Colonic mucosa (tissue), 4 donors: ENCODE measurements around the gene SLC22A13. TPM values are rescaled to one million over a fixed set of nuclear protein-coding genes. Genes with fewer than 3 reads are reported as not detected.

Experiments used
- DNase-seq: peaks from one replicate; pipeline ENCODE4 v3.0.0-alpha.2; 2020
- H3K27ac ChIP-seq: fragments of 200-600 bp; one replicate; pipeline ENCODE4 v1.8.0; 2021
- H3K27me3 ChIP-seq: fragments of 200-600 bp; one replicate; pipeline ENCODE4 v1.8.0; 2021
- H3K36me3 ChIP-seq: fragments of 200-600 bp; one replicate; pipeline ENCODE4 v1.8.0; 2021
- H3K4me1 ChIP-seq: fragments of 200-600 bp; one replicate; pipeline ENCODE4 v1.8.0; 2021; ENCODE audit warnings: mild to moderate bottlenecking
- H3K4me3 ChIP-seq: fragments of 200-600 bp; one replicate; pipeline ENCODE4 v1.8.0; 2021
- H3K9ac ChIP-seq, 2 donors: one replicate each; pipeline ENCODE4 v1.7.0; 2013; ENCODE audit warnings: control low read depth in 2 of 2, low read depth in 2 of 2, low read length in 2 of 2
- H3K9me3 ChIP-seq: fragments of 200-600 bp; one replicate; pipeline ENCODE4 v1.8.0; 2021
- CTCF ChIP-seq: fragments of 200-600 bp; IDR thresholded peaks from one replicate; pipeline ENCODE4 v1.8.0; 2022; ENCODE audit warnings: antibody characterized with exemption, mild to moderate bottlenecking
- intact Hi-C: fragments of 100-400 bp; cut with DNase I; formaldehyde crosslinking; loops from one replicate; pipeline ENCODE4 v1.14.1; 2022
- total RNA-seq, 2 donors: library from RNA; stranded (reverse); fragmentation: NEBNext Ultra II Directional in 1 of 2; extraction: Animal tissue kit (Norgen Biotek cat#: 25700) in 1 of 2; gene quantifications; one replicate each; pipeline ENCODE4 v1.2.1, GENCODE V29; 2021
- donor health status: healthy.
- donor health status: DM: no; HTN: no; CAD: no.
- donor health status: DM: no; HTN: no; CAD: no.

SLC22A13 gene
- total RNA-seq, 2 donors from 2014 or later, result 0.27 to 1.1 TPM

- no peak overlapping the region for H3K4me3 ChIP-seq
- TF ChIP-seq CTCF, result no peak
- H3K9ac ChIP-seq, result no peak overlapping the region
- intact Hi-C loops, result no loop called here
- H3K27ac ChIP-seq, result no peak overlapping the region
- no peaks in the 10 kb centered on the region for H3K36me3 ChIP-seq
- no peaks in the 10 kb centered on the region for H3K4me1 ChIP-seq
- no peaks in the 10 kb centered on the region for H3K27me3 ChIP-seq
- H3K9me3 ChIP-seq, result no peaks in the 10 kb centered on the region
- DNase-seq, result no peak
These were observed 31.9 kb downstream of the SLC22A13 start for GRCh38 chr3:38297537-38297936.

GRCh38 chr3:38297947-38298711, 32.5 kb downstream of the SLC22A13 start:
- Histone ChIP-seq H3K36me3 (no peaks in the 10 kb centered on the region), H3K4me3 (no peak overlapping the region), H3K9ac (no peak overlapping the region), H3K27ac (no peak overlapping the region), H3K4me1 (no peaks in the 10 kb centered on the region), H3K27me3 (no peaks in the 10 kb centered on the region), H3K9me3 (no peaks in the 10 kb centered on the region)
- intact Hi-C loops, result no loop called here
- no peak for DNase-seq
- TF ChIP-seq CTCF, result peak; percentile 33

GRCh38 chr3:38306941-38307340, 41.3 kb downstream of the SLC22A13 start:
- no peak overlapping the region for H3K9ac ChIP-seq
- intact Hi-C loops, result no loop called here

DNA sequence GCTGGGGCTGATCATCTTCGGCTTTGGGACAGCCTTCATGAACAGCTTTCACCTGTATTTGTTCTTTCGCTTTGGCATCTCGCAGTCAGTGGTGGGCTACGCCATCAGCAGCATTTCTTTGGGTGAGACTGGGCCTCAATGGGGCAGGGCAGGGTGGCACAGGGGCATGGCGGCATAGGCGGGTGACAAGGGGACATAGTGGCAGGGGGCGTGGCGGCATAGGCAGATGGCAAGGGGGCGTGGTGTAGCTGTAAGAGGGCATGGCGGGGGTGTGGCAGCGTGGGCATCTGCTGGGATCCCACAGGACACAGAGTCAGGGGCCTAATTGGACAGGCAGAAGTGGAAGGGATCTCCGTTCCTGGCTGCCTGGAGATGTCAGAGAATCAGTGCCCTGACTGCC, 42.0 kb downstream of the SLC22A13 start:
- Histone ChIP-seq H3K4me3 (no peak overlapping the region), H3K9ac (no peak overlapping the region), H3K4me1 (no peaks in the 10 kb centered on the region), H3K36me3 (no peaks in the 10 kb centered on the region), H3K9me3 (no peaks in the 10 kb centered on the region), H3K27me3 (no peaks in the 10 kb centered on the region), H3K27ac (no peak overlapping the region)
- intact Hi-C loops, result no loop called here
- no peak for DNase-seq
- TF ChIP-seq CTCF, result no peak

More at GRCh38 chr3:38306941-38307340, 41.3 kb downstream of the SLC22A13 start:
- no peak for TF ChIP-seq CTCF
- H3K27me3 ChIP-seq, result no peaks in the 10 kb centered on the region
- H3K4me3 ChIP-seq, result no peak overlapping the region
- no peak overlapping the region for H3K27ac ChIP-seq
- H3K4me1 ChIP-seq, result no peaks in the 10 kb centered on the region
- no peaks in the 10 kb centered on the region for H3K9me3 ChIP-seq
- H3K36me3 ChIP-seq, result no peaks in the 10 kb centered on the region
- DNase-seq, result no peak

DNA sequence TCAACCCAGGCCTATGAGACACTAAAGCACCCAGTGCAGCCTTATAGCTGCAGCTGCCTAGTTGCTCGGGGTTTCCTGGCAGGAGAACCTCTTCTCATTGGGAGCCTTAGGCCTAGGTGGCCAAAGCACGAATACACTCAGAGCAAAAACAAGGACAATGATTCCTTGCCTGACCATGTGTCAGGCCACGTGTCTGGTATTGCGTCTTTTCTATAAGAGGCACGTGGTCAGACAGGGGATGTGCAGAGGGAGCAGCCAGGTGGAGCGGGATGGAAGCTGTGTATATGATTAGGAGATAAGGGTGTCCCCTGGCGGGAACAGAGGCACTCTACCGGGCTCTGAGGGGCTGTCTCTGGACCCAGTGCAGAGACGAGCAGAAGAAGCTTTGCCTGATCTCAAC, 42.8 kb downstream of the SLC22A13 start:
- no peaks in the 10 kb centered on the region for H3K9me3 ChIP-seq
- TF ChIP-seq CTCF, result no peak
- no peaks in the 10 kb centered on the region for H3K36me3 ChIP-seq
- intact Hi-C loops, result no loop called here
- DNase-seq, result no peak
- H3K9ac ChIP-seq, result no peak overlapping the region
- H3K27me3 ChIP-seq, result no peaks in the 10 kb centered on the region
- H3K4me1 ChIP-seq, result no peaks in the 10 kb centered on the region
- H3K27ac ChIP-seq, result no peak overlapping the region
- no peak overlapping the region for H3K4me3 ChIP-seq
